OCI-M1 (cell line): ENCODE data around the gene RCSD1.
A peak's percentile ranks its signal among the peaks of the same experiment; 100 is the strongest.

ENCODE experiments used
- DNase-seq: peaks from one replicate; lab custom pipeline; 2025; lab: John Stamatoyannopoulos, UW

Gene RCSD1

DNA sequence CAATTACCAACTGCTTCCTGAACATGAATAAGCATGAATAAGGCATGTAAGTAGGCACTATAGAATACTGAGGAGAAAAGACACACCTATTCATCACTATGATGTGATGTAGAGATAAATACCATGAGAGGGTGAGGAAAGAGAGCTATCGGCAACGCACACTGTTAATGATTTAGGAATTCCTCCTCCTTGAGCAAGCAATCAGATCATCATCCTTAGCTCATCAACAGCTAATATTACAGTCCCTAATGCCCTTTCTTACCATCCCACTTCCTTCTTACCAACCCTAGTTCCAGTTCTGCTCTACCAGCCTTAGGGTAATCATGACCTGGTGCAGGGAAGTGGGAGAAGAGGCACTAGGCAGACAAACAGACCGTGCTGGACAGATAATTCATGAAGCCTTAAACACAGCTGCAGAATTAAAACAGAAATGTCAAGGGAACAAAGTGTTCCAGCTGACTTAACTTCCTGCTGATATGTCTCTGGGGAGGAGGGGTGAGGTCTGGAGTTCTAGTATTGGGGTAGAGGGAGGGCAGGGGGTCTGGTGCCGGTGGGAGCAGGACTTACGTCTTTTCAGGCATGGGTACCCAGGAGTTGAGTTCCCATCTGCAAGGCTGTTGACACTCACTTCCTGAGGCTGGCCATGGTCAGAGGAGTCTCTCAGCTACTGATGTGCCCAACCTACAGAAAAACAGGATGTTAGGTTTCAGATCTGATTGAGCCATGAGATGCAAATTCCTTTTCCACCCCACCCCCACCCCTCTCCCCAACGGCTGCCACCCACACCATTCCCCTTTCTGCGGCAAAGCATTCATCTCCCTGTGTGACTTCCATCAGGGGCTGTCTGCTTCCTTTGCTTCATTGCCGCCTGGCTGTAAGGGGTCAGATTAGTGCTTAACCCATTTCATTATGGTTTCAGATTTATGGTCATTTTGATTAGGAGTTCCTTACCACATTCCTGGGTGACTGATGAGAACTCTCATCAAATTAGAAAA lies 12.6 kb upstream of the RCSD1 start:
- peak; percentile 72 for DNase-seq

DNA sequence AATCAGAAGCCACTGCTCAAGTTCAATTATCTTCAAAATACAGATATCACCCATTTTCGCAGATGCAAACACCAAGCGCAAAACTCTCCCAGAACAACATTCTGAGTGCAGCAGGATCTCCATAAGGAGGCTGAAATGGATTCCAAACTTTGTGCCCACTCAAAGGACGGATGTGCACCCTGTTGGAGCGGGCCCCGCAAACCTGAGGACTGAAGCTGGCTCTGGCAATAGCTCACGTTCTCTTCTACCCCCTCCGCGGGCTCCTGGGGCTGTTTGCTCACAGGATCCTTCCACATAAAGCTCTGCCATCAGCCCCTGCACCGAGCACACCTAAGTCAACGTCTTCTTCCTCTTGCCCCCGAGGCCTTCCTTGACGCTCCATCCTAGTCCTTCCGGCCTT lies 11.7 kb upstream of the RCSD1 start:
- DNase-seq, result no peak

DNA sequence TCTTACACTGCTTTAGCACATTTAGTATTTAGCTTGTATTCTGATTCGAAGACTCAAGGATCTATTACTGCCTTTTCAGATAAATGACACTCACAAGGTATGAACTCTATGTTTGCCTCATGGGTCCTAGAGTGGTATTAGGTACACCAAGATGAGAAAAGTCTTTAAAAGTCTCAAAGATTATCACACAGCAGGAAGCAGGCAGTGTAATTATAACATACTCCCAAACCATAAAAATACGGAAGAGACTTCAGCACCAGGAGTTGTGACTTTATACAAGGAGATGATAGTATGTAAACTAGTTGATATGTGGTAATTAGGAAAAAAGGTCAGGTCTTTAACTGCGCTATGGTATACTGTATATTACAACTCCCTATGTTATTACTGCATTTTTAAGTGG lies 11.2 kb upstream of the RCSD1 start:
- DNase-seq, result no peak

DNA sequence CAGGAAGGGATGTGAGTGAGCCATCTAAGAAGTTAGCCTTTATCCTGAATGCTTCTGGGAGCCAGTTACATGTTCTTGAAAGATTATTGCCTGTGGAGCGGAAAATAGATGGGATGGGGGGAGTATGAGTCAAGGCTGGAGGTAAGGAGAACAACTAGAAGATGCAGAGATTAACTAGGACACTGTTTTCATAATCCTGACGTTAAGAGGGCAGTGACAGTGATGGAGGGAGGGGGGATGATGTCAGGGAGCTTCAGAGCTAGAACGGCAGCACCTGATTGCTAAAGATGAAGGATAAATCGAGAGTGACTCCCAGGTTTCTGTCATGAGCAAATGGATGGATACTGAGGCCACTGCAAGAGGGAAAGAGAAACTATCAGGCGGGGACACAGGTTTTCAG lies 10.0 kb upstream of the RCSD1 start:
- no peak for DNase-seq

DNA sequence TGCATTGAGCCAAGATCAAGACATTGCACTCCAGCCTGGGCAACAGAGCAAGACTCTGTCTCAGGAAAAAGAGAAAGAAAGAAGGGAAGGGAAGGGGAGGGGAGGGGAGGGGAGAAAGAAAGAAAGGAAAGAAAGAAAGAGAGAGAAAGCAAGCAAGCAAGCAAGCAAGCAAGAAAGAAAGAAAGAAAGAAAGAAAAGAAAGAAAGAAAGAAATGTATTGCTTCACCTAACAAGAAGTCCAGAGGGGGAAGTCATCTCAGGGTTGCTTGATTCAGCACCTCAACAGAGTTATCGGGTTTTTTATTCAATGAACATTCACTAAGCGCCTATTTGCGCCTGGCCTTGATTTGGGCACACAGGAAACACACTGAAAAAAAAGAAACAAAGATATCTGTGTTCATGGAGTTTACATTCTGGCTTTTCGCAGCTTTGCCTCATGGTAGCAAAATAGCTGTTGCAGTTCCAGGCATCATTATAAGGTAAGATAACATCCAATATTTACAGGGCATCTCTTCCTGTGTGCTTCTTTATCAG lies 8.2 kb upstream of the RCSD1 start:
- DNase-seq, result no peak

DNA sequence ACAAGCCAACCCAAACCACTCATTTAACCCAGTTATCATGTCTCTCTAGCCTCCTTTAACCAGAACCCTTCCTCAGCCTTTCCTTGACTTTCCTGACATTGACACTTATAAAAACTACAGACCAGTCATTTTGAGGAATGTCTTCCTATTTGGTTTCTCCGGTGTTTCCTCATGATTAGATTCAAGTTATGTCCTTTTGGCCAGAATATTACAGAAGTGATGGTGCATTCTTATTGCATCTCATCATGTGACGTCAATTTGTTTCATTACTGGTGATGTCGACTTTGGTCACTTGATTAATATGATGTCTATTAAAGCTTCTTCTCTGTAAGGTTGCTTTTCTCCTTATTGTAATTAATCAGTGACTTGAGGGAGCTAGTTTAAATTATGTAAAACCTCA lies 6.1 kb upstream of the RCSD1 start:
- no peak for DNase-seq

DNA sequence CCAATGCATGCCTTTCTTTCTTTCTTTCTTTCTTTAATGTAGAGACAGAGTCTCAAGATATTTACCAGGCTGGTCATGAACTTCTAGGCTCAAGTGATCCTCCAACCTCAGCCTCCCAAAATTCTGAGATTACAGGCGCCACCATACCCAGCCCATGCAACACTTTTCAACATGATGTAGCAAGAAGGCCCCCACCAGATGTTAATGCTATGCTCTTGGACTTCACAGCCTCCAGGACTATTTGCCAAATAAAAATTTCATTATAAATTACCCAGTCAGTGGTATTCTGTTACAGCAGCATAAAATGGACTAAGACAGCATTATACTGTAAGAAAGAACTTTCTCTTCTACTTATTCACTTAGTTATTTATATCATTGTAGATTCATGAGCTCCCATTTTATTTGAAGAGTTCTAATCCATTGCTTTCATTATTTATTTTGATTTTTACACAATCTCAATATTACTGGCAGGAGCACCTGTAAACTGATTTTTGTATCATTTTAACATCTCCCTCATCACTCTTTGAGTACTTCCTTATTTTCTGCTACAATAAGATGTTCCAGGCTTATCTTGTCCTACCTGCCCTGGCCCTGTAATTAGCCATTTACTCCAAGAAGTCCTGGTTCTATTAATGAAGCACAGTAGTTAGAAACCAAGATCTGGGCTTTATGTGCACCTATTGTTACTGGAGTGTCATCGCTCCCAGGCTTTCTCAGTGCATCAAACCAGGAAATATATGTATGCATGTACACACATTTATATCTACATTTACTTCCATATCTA lies 4.8 kb upstream of the RCSD1 start:
- no peak for DNase-seq

DNA sequence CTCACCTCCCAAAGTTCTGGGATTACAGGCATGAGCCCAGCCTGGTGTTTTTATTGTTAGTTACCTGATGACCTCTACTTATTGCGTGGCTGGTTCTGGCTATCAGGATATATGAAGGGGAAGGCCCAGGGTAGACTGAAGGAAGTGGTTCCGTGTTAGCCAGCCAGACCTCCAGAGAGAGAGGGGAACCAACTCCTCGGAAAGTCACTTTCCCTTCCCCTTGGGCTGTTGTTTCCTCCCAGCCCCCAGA lies 2.5 kb upstream of the RCSD1 start:
- no peak for DNase-seq

DNA sequence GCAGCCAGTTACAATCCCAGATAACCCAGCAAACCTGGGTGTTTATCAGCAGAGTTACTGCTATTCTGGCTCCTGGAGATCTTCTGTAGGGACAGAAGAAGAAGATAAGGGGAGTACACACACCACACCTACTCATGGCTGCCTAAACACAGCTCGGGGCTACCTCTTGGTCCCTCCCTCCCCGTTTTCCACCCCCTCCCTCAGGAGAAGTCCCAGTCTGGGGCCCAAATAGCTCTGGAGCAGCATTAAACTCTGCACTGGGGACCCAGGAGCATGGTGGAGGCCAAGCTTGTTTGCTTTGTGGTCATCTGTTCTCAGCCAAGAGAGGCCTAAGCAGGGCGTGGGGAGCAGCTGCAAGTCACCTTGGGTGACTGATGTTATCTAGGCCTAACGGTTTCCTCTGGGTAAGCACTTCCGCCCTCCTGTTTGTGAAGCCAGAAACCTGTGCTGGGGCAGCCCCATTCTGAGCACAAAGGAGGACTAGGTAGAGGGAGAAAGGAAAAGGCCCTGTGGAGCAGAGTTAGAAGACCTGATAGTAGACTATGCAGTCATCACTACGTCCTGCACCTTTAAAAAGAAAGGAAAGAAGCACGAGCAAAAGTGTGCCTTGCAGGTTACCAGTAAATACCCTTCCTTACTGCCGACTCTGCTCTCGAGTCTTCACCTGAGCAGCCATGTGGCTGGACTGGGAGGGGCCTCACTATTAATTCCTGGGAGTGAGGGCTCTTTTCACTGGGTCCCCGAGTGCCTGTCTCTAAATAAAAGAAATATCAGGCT lies 2.0 kb upstream of the RCSD1 start:
- DNase-seq, result peak; percentile 84

DNA sequence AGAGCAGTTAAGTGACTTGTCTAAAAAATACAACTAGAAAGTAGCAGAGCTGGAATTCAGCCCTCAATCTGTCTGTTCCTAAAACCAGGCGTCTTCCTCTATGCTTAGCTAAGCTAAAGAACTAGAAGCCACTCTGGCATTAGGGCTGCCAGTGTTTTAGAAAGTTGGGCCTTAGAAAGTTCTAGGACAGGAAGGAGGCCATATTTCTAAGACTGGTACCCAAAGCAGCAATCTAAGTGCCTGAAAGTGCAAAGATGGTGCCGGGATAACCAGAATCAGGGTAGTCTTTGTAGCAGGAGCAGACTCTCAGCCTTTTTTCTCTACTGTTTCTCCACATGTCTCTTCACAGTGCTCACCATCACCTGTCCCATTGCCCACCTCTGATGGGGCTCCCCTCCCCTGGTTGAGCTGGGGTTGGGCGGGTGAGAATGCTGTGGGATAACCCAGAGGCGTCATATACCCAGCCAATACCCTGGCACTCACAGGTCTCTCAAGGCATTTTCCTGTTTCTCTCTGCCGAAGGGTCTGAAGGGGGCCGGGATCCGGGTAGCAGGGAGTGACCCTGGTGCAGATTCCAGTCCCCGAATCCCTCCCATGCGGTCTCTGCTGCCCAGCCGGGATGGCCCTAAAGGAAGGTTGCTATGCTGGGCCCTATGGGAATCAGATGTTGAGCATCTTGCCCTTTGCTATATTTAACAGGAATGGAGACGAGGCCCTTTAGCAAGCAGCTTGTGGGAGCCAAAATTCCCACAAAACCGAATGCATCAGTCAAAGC lies 1.1 kb upstream of the RCSD1 start:
- no peak for DNase-seq

DNA sequence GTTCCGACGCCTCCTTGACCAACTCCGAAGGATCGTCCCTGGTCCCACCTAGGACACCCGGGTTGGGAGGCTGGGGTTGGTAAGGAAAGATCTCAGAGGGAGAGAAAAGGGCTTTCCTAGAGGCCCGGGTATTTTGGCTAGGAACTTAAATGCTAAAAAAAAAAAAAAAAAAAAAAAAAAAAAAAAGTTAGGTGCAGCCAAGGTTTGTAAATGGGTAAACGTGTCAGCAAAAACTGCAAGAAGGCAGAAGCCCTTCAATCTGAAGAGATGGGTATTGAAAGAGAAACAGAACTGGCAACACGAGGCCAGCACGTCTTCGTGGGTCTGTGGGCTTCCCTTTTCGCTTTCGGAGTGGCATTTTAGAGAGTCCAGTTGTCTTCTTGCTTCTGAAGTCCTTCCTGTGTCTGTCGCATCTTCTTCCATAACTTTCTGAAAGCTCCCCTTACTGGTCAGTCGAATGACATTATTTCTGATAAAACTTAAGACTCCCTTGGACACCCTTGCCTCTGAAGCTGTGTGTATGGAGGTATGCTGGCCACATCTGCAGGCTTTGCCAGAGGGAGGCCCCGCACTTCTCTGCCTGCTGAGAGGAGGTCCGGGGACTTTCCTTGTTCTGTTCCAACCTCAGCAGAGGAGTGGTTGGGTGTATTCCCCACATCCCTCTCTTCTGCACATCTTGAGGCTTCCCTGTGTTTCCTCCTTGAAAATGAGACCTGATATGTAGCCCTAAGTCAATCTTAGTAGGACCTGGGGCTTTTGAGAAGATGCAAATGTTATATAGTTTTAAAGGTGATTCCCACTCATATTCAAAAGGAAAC lies 745 bp downstream of the RCSD1 start:
- DNase-seq, result no peak

DNA sequence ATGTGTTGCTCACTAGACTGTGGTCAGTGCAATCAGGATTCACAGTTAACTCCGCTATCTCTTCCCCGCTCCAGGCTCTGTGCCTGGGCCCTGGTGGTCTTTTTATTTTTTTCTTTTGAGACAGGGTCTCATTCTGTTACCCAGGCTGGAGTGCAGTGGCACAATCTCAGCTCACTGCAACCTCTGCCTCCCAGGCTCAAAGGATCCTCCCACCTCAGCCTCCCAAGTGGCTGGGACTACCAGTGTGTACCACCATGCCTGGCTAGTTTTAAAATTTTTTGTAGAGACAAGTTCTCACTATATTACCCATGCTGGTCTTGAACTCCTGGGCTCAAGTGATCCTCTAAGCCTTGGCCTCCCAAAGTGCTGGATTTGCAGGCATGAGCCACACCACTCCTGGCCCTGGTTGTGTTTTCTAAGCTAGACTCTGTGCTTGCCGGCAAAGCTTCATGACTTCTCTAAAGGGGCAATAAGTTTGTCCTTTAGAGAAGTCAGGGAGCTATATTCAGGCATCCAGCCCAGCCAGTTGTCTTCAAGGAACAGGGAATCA lies 1.4 kb downstream of the RCSD1 start:
- no peak for DNase-seq

DNA sequence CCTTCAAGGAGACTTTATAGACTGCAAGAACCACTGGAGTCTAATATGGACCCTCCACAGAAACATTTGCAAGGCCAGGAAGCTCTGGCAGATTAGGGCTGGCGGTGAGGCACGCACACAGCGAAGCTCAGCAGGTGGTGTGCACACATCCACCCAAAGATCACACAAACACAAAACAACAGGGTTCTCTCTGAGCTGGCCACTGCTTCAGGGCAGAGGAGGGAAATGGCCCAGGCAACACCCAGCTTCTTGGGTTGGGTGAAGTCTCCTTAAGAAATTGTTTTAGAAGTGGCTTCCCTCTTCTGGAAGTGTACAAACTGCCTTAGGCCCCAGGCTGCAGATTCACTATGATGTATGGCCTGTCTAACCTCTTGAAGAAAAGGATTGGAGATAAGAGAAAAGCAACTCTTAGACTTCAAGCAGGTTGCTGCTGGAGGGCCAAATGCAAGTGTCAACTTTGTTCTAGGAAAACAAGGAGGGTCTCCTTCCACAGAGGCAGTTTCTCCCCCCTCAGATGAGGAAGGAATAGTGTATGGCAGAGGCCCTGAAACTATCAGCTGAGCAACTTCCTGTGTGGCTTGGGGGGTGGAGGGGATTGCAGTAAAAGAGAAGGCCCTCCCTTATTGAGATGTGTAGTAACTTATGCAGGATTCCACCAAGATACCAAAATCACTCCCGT lies 2.0 kb downstream of the RCSD1 start:
- DNase-seq, result peak; percentile 44

DNA sequence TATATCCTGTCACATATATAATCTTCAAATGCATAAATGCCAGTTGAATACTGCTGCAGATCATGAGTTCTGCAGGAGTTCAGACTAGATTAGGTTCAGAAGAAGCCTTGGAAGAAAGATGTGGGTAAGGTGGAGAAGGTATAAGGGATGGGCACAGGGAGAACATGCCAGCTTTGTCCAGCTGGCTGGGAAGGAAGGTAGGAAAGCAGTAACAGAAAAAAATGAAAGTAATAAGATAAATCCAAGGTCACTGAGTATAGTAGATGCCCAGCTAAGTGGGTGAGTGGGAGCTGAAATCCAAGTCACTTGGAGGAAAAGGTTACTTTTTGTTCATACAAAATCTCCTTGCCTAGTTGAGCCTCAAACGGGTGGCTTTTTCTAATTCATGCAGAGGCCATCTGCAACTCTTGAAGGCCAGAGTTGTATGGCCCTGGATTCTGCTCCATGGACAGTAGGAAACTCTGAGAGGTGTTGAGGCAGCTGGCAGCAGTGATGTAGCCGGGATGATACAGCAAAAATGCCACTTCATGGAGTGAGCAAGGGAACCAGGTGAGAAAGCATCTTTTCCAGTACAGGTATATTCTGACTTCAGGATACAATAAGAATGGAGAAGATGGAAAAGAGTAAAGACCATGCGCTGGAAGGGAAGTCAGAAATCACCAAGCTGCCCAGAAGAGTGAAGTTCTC lies 3.4 kb downstream of the RCSD1 start:
- no peak for DNase-seq

DNA sequence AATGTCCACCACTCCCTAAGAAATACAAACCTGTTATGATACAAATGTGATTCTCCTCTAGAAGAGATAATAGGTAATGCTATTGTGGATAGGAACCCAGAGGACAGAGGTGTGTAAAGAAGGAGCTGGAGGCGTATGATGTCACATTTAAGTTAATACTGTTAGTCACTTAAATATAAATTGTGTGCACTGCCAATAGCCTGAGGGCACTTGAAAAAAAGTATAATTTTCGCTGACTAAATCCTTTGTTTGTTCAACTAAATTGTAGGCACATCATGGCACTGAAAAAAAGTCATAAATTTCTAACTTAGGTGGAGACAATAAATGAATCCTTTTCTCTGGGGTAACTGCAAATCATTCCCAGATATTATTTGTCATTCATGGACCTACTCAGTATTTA lies 4.4 kb downstream of the RCSD1 start:
- DNase-seq, result no peak

DNA sequence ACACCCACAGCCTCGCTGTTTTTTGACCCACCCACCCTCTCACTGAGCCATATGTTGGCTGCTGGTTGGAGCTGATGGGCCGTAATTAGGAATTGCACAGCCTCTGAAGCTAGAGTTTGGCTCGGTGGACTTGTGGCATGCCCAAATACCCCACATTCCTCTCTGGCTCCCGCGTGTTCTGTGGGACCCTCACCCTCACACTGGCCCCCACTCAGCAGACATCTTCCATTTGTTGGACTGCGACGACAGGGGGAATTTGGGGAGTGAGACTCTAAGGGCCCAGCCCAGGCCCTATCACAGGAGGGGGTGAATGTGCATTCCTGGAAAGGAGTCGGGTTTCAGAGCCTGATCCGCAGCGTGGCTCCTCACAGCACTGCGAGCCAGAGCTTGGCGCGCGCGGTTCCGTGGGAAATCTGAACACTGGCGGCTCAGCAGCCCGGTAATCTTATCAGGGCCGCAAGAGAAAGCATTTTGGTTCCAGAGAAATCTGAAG lies 5.2 kb downstream of the RCSD1 start:
- no peak for DNase-seq

DNA sequence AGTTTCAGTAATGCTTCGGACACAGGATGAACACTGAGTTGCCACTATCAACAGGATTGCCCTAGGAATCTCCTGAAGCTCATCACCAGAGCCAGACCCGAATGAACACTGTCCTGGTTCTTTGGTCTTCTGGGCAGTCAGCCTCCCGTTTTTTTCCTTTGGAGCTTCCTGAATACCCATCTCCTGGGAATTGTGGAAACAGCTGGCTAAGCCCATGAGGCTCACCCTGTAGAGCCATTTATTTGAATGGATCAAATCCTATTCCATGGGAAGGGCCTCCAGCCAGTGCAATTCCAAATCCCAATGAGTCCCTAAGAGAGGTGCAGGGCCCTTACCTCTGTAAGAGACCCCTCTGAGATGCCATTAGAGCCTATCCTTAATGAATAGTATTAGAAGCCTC lies 5.9 kb downstream of the RCSD1 start:
- no peak for DNase-seq

DNA sequence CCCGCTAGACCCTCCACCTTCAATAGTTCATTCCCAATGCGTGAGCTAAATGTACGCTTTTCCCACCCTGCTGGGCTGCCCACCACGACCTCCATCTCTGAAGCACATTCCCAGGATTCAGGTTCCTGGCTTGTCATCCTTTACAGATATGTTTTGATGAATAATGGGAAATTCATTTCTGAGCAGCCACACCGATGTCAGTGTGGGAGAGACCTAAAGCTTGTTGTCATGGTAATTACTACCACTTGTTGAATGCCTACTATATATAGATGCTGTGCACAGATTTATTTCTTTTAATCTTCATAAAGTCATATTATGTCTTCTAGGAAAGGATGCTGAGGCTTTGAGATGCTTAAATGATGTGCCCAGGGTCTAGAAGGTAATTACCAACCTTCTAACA lies 8.0 kb downstream of the RCSD1 start:
- no peak for DNase-seq

DNA sequence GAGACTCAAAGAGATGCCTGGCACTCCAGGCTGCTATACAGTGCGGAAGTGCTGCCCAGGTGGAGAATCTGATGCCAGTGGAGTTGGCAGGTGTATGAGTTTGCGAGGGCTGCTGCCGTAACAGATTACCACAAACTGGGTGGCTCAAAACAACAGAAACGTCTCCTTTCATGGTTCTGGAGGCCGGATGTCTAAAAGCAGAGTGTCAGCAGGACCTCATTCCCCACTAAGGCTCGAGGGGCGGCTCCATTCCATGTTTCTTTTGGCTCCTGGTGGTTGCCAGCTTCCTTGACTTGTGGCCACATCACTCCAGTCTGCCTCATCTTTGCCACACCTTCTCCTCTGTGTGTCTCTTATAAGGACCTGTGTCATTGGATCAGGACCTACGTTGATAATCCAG lies 10.0 kb downstream of the RCSD1 start:
- no peak for DNase-seq
